ENCODE data around the gene NR2C1.
"Not testable (repeated sequence)": the region's sequence is repeated elsewhere in the genome, so short reads cannot be mapped to it uniquely, and the experiment has no call there.

NR2C1 gene

GRCh38 chr12:95003921-95004272, 69.5 kb downstream of the NR2C1 start:
- DNase-seq (ENCODE audit: extremely low read depth in 1 of 2, low read depth in 1 of 2), result no peak

DNA sequence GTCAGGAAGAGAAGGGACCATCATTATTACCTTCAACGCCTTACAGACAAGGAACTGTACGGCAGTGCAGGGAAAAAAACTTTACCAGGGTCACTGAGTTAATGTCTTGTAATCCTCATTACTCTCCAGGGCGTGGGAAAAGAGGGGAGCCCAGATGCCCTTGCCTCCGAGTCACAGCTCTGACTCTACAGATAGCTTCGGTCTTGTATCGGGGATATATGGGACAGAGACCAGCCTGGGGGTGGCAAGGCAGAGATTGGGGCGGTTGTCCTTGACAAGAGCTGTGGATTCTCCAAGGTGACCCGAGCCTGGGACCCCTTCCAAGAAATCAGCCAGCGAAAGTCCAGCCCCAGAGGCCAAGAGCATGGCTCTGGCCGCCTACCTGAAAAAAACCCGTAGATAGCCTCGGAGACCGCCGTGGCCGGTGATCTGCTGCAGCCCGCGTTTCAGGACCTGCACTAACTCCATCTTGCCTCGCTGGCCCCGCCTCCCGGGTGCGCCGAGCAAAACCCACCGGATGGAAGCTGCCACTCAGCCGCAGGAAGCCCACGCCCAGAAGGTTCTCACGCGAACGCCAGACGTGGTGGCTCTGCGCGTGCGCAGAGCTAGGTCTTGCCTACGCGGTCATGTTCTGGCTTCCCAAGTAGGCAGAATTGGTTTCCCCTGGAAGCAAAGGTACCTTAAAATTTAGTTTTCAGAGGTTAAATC, 70.1 kb downstream of the NR2C1 start, which contains the start of gene NDUFA12:
Gene NDUFA12, minus strand, starts transcription at position 485 of the 708 bp plus-strand sequence. Its CDS starts 17 bp downstream, at position 468.
- peak; percentile 90 to 94 for DNase-seq (ENCODE audit: extremely low read depth in 1 of 2, low read depth in 1 of 2)

- no peak for DNase-seq (ENCODE audit: extremely low read depth in 1 of 2, low read depth in 1 of 2)
Observed at GRCh38 chr12:95002754-95003153, 70.7 kb downstream of the NR2C1 start.

DNA sequence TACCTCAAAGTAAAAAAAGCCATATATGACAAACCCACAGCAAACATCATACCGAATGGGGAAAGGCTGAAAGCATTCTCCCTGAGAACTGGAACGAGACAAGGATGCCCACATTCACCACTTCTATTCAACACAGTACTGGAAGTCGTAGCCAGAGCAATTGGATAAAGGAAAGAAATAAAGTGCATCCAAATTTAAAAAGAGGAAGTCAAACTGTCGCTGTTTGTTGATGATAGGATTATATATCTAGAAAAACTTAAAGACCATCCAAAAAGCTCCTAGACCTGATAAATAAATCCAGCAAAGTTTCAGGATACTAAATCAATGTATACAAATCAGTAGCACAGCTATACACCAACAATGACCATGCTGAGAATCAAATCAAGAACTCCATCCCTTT, 75.1 kb downstream of the NR2C1 start:
- no peak for DNase-seq (ENCODE audit: extremely low read depth in 1 of 2, low read depth in 1 of 2)

- no peak for DNase-seq (ENCODE audit: extremely low read depth in 1 of 2, low read depth in 1 of 2)
Observed at GRCh38 chr12:94997726-94998125, 75.7 kb downstream of the NR2C1 start.

DNA sequence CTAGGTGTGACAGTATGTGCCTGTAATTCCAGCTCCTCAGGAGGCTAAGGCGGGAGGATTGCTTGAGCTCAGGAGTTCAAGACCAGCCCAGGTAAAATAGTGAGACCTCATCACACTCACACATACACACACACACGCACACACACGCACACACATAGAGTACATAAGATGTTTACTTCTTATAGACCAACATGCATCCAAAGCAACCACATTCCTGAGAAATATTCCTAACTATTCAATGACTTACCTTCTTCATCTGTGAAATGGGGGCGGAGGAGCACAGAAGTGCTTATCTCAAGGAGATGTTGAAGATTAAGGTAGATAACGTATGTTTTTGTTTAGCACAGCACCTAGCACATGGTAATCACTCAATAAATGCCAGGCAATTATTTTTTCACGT, 76.4 kb downstream of the NR2C1 start:
- DNase-seq (ENCODE audit: extremely low read depth in 1 of 2, low read depth in 1 of 2), result no peak

DNA sequence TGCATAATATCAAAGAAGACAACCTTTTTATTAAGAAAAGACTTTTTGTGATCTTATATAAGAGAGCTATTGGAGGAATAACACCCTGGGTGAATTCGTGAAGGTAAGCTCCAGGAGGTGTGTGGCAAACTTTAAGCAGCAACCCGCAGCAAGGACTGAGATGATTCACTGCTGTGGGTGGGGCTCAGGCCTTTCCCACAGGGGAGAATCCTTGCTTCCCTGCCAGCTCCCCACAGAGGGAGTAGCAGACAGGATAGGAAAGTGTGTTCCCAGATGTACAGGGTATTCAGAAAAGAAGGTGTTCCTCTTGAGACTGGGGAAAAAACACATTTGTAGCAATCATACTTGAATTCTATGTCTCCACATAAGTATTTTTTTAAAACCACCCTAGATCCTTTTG, 79.1 kb downstream of the NR2C1 start:
- no peak for DNase-seq (ENCODE audit: extremely low read depth in 1 of 2, low read depth in 1 of 2)

- DNase-seq (ENCODE audit: extremely low read depth in 1 of 2, low read depth in 1 of 2), result not testable (repeated sequence)
Observed at GRCh38 chr12:94993855-94994254, 79.6 kb downstream of the NR2C1 start.

GRCh38 chr12:94990222-94990621, 83.2 kb downstream of the NR2C1 start:
- DNase-seq (ENCODE audit: extremely low read depth in 1 of 2, low read depth in 1 of 2), result no peak

- DNase-seq (ENCODE audit: extremely low read depth in 1 of 2, low read depth in 1 of 2), result no peak
Observed at GRCh38 chr12:94988471-94988870, 84.9 kb downstream of the NR2C1 start.

GRCh38 chr12:94987801-94988200, 85.6 kb downstream of the NR2C1 start:
- DNase-seq (ENCODE audit: extremely low read depth in 1 of 2, low read depth in 1 of 2), result no peak

DNA sequence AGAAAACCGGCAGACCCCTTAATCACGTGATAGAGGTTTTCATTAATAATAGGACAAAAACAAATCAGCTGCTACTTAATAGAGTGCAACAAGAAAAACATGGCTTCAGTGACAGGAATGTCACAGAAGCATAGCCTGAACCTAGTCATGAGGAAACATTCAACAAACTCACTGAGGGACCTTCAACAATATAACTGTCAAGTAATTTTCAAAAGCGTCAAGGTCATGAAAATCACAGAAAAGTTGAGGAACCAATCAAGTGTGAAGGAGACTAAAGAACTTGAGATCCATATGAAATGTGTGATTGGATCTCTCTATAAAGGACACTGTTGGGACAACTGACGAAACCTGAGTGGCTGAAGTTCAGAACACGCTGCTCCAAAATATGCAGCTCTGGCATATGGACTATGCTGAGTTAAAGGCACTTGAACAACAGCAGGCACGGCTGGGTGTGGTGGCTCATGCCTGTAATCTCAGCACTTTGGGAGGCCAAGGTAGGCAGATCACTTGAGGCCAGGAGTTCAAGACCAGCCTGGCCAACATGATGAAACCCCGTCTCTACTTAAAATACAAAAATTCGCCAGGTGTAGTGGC, 86.2 kb downstream of the NR2C1 start:
- DNase-seq (ENCODE audit: extremely low read depth in 1 of 2, low read depth in 1 of 2), result no peak

- not testable (repeated sequence) for DNase-seq (ENCODE audit: extremely low read depth in 1 of 2, low read depth in 1 of 2)
Observed at GRCh38 chr12:94985099-94985498, 88.3 kb downstream of the NR2C1 start.

DNA sequence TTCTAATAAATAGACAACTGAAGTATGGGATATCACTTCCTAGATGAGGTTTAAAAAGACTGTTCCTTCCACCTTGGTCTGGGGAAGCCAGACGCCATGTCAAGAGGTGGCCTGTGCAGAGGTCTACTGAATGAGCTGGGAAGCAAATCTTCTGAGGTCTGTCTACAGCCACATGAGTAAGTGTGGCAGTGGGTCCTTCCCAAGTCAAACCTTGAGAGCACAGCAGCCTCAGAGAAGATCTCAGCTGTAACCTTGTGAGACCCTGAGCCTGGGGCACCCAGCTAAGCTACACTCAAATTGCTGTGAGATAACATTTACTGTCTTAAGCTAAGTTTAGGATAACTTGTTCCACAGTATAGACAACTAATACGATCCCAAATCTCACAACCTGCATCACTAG, 90.1 kb downstream of the NR2C1 start:
- no peak for DNase-seq (ENCODE audit: extremely low read depth in 1 of 2, low read depth in 1 of 2)

DNA sequence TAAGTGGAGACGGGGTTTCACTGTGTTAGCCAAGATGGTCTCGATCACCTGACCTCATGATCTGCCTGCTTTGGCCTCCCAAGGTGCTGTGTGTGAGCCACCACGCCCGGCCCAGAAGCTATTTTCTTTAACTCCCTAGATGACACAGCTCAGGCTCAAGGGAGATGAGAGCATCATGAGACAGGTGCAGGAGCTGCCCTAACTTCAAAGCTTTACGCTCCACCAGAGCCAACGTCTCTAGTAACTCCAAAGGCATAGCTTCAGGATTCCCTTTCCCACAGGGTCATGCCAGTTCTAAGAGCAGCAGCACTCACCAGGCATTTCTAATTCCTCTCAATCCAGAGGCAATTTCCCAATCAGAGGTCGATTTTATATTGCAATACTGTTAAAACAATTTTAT, 91.0 kb downstream of the NR2C1 start:
- no peak for DNase-seq (ENCODE audit: extremely low read depth in 1 of 2, low read depth in 1 of 2)

DNA sequence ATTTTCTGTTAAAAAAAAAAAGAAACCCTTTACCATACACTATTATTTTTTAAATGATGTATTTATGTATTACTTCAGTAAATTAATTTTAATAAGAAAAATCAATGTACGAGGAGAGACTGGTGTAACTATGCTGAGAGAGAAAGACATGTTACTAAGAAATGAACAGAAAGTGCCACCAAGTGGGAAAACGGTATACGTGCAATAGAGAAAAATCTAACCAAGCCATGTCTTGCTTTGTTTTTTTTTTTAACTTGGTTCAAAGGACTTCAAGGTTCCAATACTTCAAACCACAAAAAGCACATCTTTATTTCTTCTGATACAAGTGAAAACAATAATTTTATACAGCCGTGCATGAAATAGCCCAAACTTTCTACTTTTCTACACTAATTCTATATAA, 92.8 kb downstream of the NR2C1 start:
- DNase-seq (ENCODE audit: extremely low read depth in 1 of 2, low read depth in 1 of 2), result no peak

DNA sequence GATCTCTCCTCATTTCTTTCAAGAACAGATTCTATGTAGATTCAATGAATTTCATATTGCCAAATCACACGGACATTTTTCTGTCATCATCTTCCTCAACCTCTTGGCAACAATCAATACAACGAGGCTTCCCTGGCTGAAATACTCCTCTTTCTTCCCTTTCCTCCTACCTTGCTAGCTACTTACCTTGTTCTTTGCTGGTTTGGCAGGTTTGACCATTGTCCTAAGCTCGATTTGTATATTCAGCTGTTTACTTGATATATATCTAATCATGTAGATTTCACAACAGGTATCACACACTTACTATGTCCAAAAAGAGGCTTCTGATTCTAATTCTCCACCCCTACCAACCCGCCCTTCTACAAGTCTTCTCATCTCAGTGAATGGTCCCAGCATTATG, 93.5 kb downstream of the NR2C1 start:
- DNase-seq (ENCODE audit: extremely low read depth in 1 of 2, low read depth in 1 of 2), result no peak

DNA sequence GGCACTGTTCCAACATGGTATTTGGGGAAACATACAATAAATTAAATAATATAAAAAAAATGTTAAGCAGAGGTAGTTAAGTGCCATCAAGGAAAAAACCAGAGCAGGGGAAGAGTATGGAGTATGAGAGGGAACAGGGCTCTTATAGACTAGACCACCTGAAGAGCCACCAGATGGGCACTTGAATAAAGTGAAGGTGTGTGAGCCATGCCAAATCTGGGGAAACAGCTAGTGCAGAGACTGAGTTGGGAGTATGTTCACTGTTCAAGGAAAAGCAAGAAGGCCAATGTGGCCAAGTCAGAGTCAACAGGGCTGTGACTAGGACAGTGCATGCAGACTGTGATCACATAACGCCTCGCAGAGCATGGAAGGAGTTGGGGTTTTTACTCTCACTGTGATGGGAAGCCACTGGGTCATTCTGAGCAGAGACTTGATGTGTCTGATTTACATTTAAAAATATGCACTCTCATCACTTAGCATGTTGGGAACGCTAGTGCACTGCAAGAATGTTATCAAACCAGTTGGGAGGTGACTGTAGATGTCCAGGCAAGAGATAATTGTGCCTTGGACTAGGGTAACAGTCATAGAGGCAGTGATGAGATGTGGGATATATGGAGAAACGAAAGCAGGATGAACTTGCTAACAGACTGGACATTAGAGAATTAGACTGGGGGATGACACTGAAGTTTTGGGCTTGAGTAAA, 95.5 kb downstream of the NR2C1 start:
- DNase-seq (ENCODE audit: extremely low read depth in 1 of 2, low read depth in 1 of 2), result no peak

GRCh38 chr12:94973221-94973620, 100.2 kb downstream of the NR2C1 start:
- DNase-seq (ENCODE audit: extremely low read depth in 1 of 2, low read depth in 1 of 2), result no peak

- no peak for DNase-seq (ENCODE audit: extremely low read depth in 1 of 2, low read depth in 1 of 2)
Observed at GRCh38 chr12:94972795-94973194, 100.6 kb downstream of the NR2C1 start.

- DNase-seq (ENCODE audit: extremely low read depth in 1 of 2, low read depth in 1 of 2), result no peak
Observed at GRCh38 chr12:94971923-94972322, 101.5 kb downstream of the NR2C1 start.

- no peak for DNase-seq (ENCODE audit: extremely low read depth in 1 of 2, low read depth in 1 of 2)
Observed at GRCh38 chr12:94970560-94970959, 102.9 kb downstream of the NR2C1 start.

Measured in stimulated activated CD8-positive, alpha-beta memory T cell treated with anti-CD3 and anti-CD28 coated beads, Interleukin-7, amount 100 ng/mL, for 48 hours (primary cell).